Activated CD4-positive, alpha-beta memory T cell treated with anti-CD3 and anti-CD28 coated beads, Interleukin-2, amount 10 ng/mL, durations not matched to agents 7 days and 5 days (primary cell): ENCODE data around the gene TBC1D19. TPM values are rescaled to one million over a fixed set of nuclear protein-coding genes. Genes with fewer than 3 reads are reported as not detected.

ENCODE experiments used
- CTCF ChIA-PET: fragments of 350-600 bp; sonication (Branson Sonifier 250); formaldehyde crosslinking; loops from one replicate; lab custom pipeline; 2021; ENCODE audit warnings: antibody characterized with exemption, inconsistent platforms; lab: Charles Lee
- POLR2A ChIA-PET: fragments of 350-600 bp; sonication (Branson Sonifier 250); formaldehyde crosslinking; loops from one replicate; lab custom pipeline; 2021; ENCODE audit warnings: antibody characterized with exemption; lab: Charles Lee
- DNase-seq: peaks from one replicate; pipeline ENCODE4 v3.0.0-alpha.2; 2020
- H3K27ac Mint-ChIP-seq: one replicate; pipeline ENCODE4 v1.8.0; 2021; ENCODE audit warnings: mild to moderate bottlenecking, mixed read lengths
- H3K27me3 Mint-ChIP-seq: one replicate; pipeline ENCODE4 v1.8.0; 2021; ENCODE audit warnings: mixed read lengths
- H3K36me3 Mint-ChIP-seq: one replicate; pipeline ENCODE4 v1.8.0; 2021; ENCODE audit warnings: low read depth, mixed read lengths
- H3K4me1 Mint-ChIP-seq: one replicate; pipeline ENCODE4 v1.8.0; 2021; ENCODE audit warnings: mixed read lengths
- H3K4me3 Mint-ChIP-seq: one replicate; pipeline ENCODE4 v1.8.0; 2021; ENCODE audit warnings: mild to moderate bottlenecking, mixed read lengths
- H3K9me3 Mint-ChIP-seq: one replicate; pipeline ENCODE4 v1.8.0; 2021; ENCODE audit warnings: mixed read lengths
- total RNA-seq, 2 experiments: library from RNA; stranded (reverse); gene quantifications; one replicate each; pipeline ENCODE4 v1.2.3, GENCODE V29; 2021

The TBC1D19 gene
- total RNA-seq, 2 experiments from 2014 or later, result 5.6 to 7.1 TPM

- Mint-ChIP-seq H3K9me3 (no peaks in the 10 kb centered on the region), H3K27ac (no peak overlapping the region), H3K4me3 (no peak overlapping the region), H3K27me3 (no peaks in the 10 kb centered on the region), H3K4me1 (peaks cover 3% of the 10 kb centered on the region), H3K36me3 (no peaks in the 10 kb centered on the region)
- DNase-seq, result no peak
- ChIA-PET CTCF (no interaction called here), POLR2A (no interaction called here)
Observed at GRCh38 chr4:26758899-26759298, 175.0 kb downstream of the TBC1D19 start.

DNA sequence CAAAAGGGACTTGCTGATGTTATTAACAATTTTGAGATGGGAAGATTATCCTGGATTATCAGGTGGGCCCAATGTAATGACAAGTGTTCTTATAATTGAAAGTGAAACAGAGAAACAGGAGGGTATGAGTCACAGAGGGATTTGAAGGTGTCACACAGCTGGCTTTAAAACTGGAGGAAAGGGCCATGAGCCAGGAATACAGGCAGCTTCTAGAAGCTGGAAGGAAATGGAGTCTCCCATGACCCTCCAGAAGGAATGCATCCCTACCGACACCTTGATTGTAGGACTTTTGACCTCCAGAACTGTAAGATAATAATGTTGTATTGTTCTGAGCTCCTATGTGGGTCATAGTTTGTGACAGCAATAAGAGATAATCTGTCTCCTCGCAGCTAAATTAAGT, 178.8 kb downstream of the TBC1D19 start:
- H3K4me1 Mint-ChIP-seq, result peaks cover 3% of the 10 kb centered on the region
- POLR2A ChIA-PET, result no interaction called here
- no peak overlapping the region for H3K27ac Mint-ChIP-seq
- no peaks in the 10 kb centered on the region for H3K27me3 Mint-ChIP-seq
- H3K4me3 Mint-ChIP-seq, result no peak overlapping the region
- no peaks in the 10 kb centered on the region for H3K36me3 Mint-ChIP-seq
- no peaks in the 10 kb centered on the region for H3K9me3 Mint-ChIP-seq
- DNase-seq, result no peak
- CTCF ChIA-PET, result no interaction called here

- DNase-seq, result no peak
- POLR2A ChIA-PET, result no interaction called here
- H3K27me3 Mint-ChIP-seq, result no peaks in the 10 kb centered on the region
- no peaks in the 10 kb centered on the region for H3K36me3 Mint-ChIP-seq
- peaks cover 3% of the 10 kb centered on the region for H3K4me1 Mint-ChIP-seq
- H3K4me3 Mint-ChIP-seq, result no peak overlapping the region
- H3K27ac Mint-ChIP-seq, result no peak overlapping the region
- no peaks in the 10 kb centered on the region for H3K9me3 Mint-ChIP-seq
- CTCF ChIA-PET, result no interaction called here
Observed at GRCh38 chr4:26763063-26763462, 179.2 kb downstream of the TBC1D19 start.

- no peaks in the 10 kb centered on the region for H3K27me3 Mint-ChIP-seq
- no peak overlapping the region for H3K4me3 Mint-ChIP-seq
- ChIA-PET CTCF (no interaction called here), POLR2A (no interaction called here)
- DNase-seq, result no peak
- H3K4me1 Mint-ChIP-seq, result peaks cover 3% of the 10 kb centered on the region
- no peaks in the 10 kb centered on the region for H3K9me3 Mint-ChIP-seq
- H3K36me3 Mint-ChIP-seq, result no peaks in the 10 kb centered on the region
- no peak overlapping the region for H3K27ac Mint-ChIP-seq
Observed at GRCh38 chr4:26763648-26764047, 179.8 kb downstream of the TBC1D19 start.

GRCh38 chr4:26764231-26764630, 180.3 kb downstream of the TBC1D19 start:
- ChIA-PET POLR2A (no interaction called here), CTCF (no interaction called here)
- H3K4me1 Mint-ChIP-seq, result peaks cover 3% of the 10 kb centered on the region
- DNase-seq, result no peak
- H3K9me3 Mint-ChIP-seq, result no peaks in the 10 kb centered on the region
- no peaks in the 10 kb centered on the region for H3K36me3 Mint-ChIP-seq
- no peak overlapping the region for H3K4me3 Mint-ChIP-seq
- no peak overlapping the region for H3K27ac Mint-ChIP-seq
- no peaks in the 10 kb centered on the region for H3K27me3 Mint-ChIP-seq

DNA sequence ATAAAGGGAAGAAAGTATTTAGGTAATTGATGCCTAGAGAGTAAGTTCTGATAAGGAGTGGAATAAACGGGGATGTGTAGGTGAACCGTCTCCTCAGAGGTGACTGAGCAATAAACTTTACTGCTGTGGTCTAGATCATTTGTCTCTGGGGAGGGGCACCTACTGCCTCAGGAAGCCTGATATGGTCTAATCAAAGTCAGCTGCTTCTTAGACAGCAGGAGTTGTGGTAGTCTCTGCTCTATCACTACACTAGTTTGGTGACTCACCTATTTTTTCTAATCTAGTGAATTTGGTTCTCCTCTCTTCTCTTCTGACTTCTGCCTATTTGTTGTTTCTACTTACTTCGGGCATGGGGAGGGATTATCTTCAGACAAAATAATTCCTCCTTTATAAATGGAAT, 181.6 kb downstream of the TBC1D19 start:
- ChIA-PET CTCF (no interaction called here), POLR2A (no interaction called here)
- no peaks in the 10 kb centered on the region for H3K27me3 Mint-ChIP-seq
- no peak overlapping the region for H3K27ac Mint-ChIP-seq
- peaks cover 3% of the 10 kb centered on the region for H3K4me1 Mint-ChIP-seq
- no peaks in the 10 kb centered on the region for H3K36me3 Mint-ChIP-seq
- H3K9me3 Mint-ChIP-seq, result no peaks in the 10 kb centered on the region
- no peak overlapping the region for H3K4me3 Mint-ChIP-seq
- no peak for DNase-seq

- H3K9me3 Mint-ChIP-seq, result no peaks in the 10 kb centered on the region
- H3K4me1 Mint-ChIP-seq, result peaks cover 3% of the 10 kb centered on the region
- no peak overlapping the region for H3K27ac Mint-ChIP-seq
- peaks cover under 1% of the 10 kb centered on the region for H3K36me3 Mint-ChIP-seq
- POLR2A ChIA-PET, result no interaction called here
- CTCF ChIA-PET, result no interaction called here
- no peaks in the 10 kb centered on the region for H3K27me3 Mint-ChIP-seq
- H3K4me3 Mint-ChIP-seq, result no peak overlapping the region
- DNase-seq, result no peak
Observed at GRCh38 chr4:26766141-26766540, 182.3 kb downstream of the TBC1D19 start.

DNA sequence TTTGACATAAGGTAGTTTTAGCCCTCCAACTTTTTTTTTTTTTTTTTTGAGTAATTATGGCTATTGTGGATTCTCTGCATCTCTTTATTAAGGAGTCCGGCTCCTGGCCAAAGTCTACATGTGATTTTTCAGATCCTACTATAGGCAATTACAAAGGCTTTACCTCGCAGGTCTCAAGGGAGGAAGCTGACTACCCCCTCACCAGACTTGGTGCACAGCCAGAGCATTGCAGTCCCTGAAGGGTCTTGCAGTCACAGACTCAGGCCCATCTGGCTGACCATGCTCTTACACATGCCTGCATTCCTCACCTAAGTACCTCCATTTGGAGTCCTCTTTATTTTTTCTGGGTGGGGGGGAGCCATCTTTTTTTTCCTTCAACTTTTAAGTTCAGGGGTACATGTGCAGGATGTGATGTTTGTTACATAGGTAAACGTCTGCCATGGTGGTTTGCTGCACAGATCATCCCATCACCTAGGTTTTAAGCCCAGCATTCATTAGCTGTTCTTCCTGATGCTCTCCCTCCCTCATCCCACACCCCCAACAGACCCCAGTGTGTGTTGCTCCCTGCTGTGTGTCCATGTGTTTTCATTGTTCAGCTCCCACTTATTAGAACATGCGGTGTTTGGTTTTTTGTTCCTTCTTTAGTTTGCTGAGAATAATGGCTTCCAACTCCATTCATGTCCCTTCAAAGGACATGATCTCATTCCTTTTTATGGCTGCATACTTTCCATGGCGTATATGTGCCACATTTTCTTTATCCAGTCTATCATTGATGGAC, 188.4 kb downstream of the TBC1D19 start:
- DNase-seq, result no peak
- peaks cover 11% of the 10 kb centered on the region for H3K36me3 Mint-ChIP-seq
- no peak overlapping the region for H3K27ac Mint-ChIP-seq
- H3K9me3 Mint-ChIP-seq, result no peaks in the 10 kb centered on the region
- H3K4me1 Mint-ChIP-seq, result no peaks in the 10 kb centered on the region
- ChIA-PET CTCF (interaction anchor here (0.6 kb wide), 1 partner anchor 55 kb away, joined by 3 read pairs; no protein-coding TSS in a partner anchor), POLR2A (no interaction called here)
- H3K4me3 Mint-ChIP-seq, result no peak overlapping the region
- H3K27me3 Mint-ChIP-seq, result no peaks in the 10 kb centered on the region

- H3K27me3 Mint-ChIP-seq, result no peaks in the 10 kb centered on the region
- no peak overlapping the region for H3K27ac Mint-ChIP-seq
- no peaks in the 10 kb centered on the region for H3K4me1 Mint-ChIP-seq
- CTCF ChIA-PET, result no interaction called here
- H3K36me3 Mint-ChIP-seq, result peaks cover 3% of the 10 kb centered on the region
- H3K4me3 Mint-ChIP-seq, result no peak overlapping the region
- no peak for DNase-seq
- POLR2A ChIA-PET, result no interaction called here
- no peaks in the 10 kb centered on the region for H3K9me3 Mint-ChIP-seq
Observed at GRCh38 chr4:26779224-26779623, 195.3 kb downstream of the TBC1D19 start.

DNA sequence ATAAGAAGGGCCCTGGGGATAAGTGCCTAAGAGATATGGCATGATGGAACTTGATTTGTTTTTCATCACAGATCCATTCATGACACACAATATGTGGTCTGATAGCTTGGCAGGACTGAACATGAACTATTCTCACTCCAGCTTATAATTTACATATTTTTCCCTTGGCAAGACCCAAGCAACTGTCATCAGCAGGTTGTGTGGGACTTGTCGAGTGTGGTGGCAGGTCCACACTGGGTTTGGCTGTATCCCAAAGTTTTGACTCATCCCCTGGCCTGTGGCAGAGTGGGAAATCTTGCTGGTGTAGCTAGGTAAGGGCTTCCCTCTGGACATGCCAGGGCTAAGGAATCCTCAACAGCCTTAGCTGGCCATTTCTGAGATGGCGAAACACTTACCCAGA, 195.8 kb downstream of the TBC1D19 start:
- peaks cover 3% of the 10 kb centered on the region for H3K36me3 Mint-ChIP-seq
- no peaks in the 10 kb centered on the region for H3K4me1 Mint-ChIP-seq
- CTCF ChIA-PET, result no interaction called here
- H3K9me3 Mint-ChIP-seq, result no peaks in the 10 kb centered on the region
- H3K27ac Mint-ChIP-seq, result no peak overlapping the region
- H3K4me3 Mint-ChIP-seq, result no peak overlapping the region
- DNase-seq, result no peak
- no peaks in the 10 kb centered on the region for H3K27me3 Mint-ChIP-seq
- POLR2A ChIA-PET, result interaction anchor here (0.7 kb wide), 1 partner anchor 12 kb away, joined by 3 read pairs; no protein-coding TSS in a partner anchor

- Mint-ChIP-seq H3K27ac (no peak overlapping the region), H3K4me1 (no peaks in the 10 kb centered on the region), H3K36me3 (peaks cover 3% of the 10 kb centered on the region), H3K9me3 (no peaks in the 10 kb centered on the region), H3K27me3 (no peaks in the 10 kb centered on the region), H3K4me3 (no peak overlapping the region)
- POLR2A ChIA-PET, result no interaction called here
- DNase-seq, result no peak
- CTCF ChIA-PET, result no interaction called here
Observed at GRCh38 chr4:26780539-26780938, 196.7 kb downstream of the TBC1D19 start.

DNA sequence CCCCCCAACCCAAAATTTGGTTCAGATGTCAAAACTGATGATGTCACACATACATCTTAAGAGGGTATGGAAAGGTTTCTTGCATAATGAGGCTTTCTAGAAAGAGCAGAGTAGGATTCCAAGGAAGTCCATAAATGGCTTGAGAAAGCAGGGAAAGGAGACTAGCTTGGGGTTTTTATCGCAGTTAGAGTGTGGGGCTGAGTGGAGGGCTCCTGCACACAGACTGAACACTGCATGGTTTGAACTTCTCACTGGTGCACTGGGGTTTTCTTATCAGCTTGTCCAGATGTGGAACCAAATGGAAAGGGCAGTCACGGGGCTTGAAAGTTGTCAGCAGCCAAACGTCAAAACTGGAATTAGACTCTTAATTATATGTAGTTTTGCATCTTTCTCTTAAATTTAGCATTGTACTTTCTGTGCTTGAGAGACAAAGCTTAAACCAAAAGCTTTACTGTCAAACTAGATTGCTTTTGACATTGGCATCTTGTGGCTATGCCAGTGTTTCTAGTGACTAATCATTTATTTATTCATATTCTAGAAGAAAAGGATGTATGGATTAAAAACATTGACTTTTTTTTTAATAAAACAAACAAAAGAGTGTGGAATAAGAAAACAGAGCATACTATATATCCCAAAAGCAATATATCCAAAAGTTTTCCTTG, 198.4 kb downstream of the TBC1D19 start:
- CTCF ChIA-PET, result no interaction called here
- H3K27me3 Mint-ChIP-seq, result no peaks in the 10 kb centered on the region
- no peak for DNase-seq
- H3K4me1 Mint-ChIP-seq, result no peaks in the 10 kb centered on the region
- H3K27ac Mint-ChIP-seq, result no peak overlapping the region
- no peaks in the 10 kb centered on the region for H3K9me3 Mint-ChIP-seq
- no peak overlapping the region for H3K4me3 Mint-ChIP-seq
- H3K36me3 Mint-ChIP-seq, result no peaks in the 10 kb centered on the region
- POLR2A ChIA-PET, result no interaction called here

DNA sequence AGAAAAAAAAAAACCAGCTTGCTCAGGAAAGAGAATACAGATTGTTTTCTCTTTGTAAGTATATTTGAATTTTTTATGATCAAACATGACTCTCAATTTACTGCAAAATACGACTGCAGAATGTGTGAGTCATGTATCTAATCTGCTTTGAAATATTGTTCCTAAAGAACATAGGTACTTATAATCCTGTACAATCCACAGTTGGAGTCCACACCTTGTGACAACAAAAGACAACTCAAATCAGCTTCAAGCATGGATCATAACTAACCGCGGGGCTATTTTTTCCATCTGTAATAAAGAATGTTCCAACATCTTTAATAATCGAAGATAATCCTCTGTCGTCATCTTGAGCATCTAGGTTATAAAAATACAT, 198.9 kb downstream of the TBC1D19 start:
- no peaks in the 10 kb centered on the region for H3K27me3 Mint-ChIP-seq
- H3K4me1 Mint-ChIP-seq, result peaks cover 2% of the 10 kb centered on the region
- no peak overlapping the region for H3K4me3 Mint-ChIP-seq
- no peak overlapping the region for H3K27ac Mint-ChIP-seq
- no peaks in the 10 kb centered on the region for H3K36me3 Mint-ChIP-seq
- ChIA-PET POLR2A (no interaction called here), CTCF (no interaction called here)
- no peak for DNase-seq
- H3K9me3 Mint-ChIP-seq, result no peaks in the 10 kb centered on the region
